A549 (cell line): ENCODE measurements around the gene LRATD1. TPM values are rescaled to one million over a fixed set of nuclear protein-coding genes. Genes with fewer than 3 reads are reported as not detected.

Source experiments
- ATAC-seq, 2 experiments: fragments of 200-7000 bp in 1 of 2; fragments of >200 bp in 1 of 2; cut with Nextera tagmentation in 1 of 2; cut with Tn5 transposase in 1 of 2; 3 replicates each; pipeline versions ENCODE4 v1.8.0 to v1.9.1; 2018 to 2020; ENCODE audit warnings: mild to moderate bottlenecking in 1 of 2, moderate library complexity in 1 of 2
- CTCF ChIA-PET: fragments of 300-600 bp; sonication (Branson Sonifier 250); formaldehyde crosslinking; extraction: SDS; loops from one replicate; lab custom pipeline; 2021; ENCODE audit warnings: antibody characterized with exemption, inconsistent platforms; lab: Yijun Ruan, JAX
- POLR2A ChIA-PET: fragments of 350-600 bp; formaldehyde crosslinking; extraction: SDS; loops from one replicate; lab custom pipeline; 2021; ENCODE audit warnings: antibody characterized with exemption, inconsistent platforms; lab: Yijun Ruan, JAX
- DNase-seq, 2 experiments: peaks; one replicate each; pipeline versions ENCODE4 v3.0.0 to v3.0.0-alpha.2; 2011 to 2016; ENCODE audit warnings: low read depth in 1 of 2, low spot score in 1 of 2
- FAIRE-seq: peaks from 2 replicates; lab custom pipeline; 2011; peaks lifted over from hg19 to GRCh38; lab: Jason Lieb, UNC
- H3K27ac ChIP-seq, 2 experiments: fragments of >200 bp; sonication (Bioruptor Twin); formaldehyde crosslinking; 3 replicates each; pipeline ENCODE4 v1.5.1; 2016 to 2017
- H3K4me1 ChIP-seq: fragments of >200 bp; sonication (Bioruptor Twin); formaldehyde crosslinking; 3 replicates; pipeline ENCODE4 v1.6.1; 2016
- H3K4me2 ChIP-seq: fragments of >200 bp; sonication (Bioruptor Twin); formaldehyde crosslinking; 3 replicates; pipeline ENCODE4 v1.6.1; 2016
- H3K4me3 ChIP-seq: fragments of >200 bp; sonication (Bioruptor Twin); formaldehyde crosslinking; 3 replicates; pipeline ENCODE4 v1.5.1; 2016
- H3K9me3 ChIP-seq: fragments of >200 bp; sonication (Bioruptor Twin); formaldehyde crosslinking; 3 replicates; pipeline ENCODE4 v1.6.1; 2016
- CBX8 ChIP-seq: fragments of 200-600 bp; sonication (generic); IDR thresholded peaks from 2 replicates; pipeline ENCODE4 v1.6.1; 2016
- E2F6 ChIP-seq: IDR thresholded peaks from 2 replicates; pipeline ENCODE4 v1.6.1; 2012; ENCODE audit warnings: low read depth, borderline replicate concordance
- HDAC2 ChIP-seq: fragments of 200-600 bp; sonication (generic); IDR thresholded peaks from 2 replicates; pipeline ENCODE4 v1.6.1; 2016
- HOXA7 ChIP-seq: fragments of 250-450 bp; sonication (Bioruptor Pico); IDR thresholded peaks from 2 replicates; pipeline ENCODE4 v1.5.0; 2020; ENCODE audit warnings: mild to moderate bottlenecking, moderate library complexity
- JUNB ChIP-seq: fragments of >200 bp; sonication (Bioruptor Twin); formaldehyde crosslinking; IDR thresholded peaks from 2 replicates; pipeline ENCODE4 v1.6.1; 2016
- KDM5A ChIP-seq: fragments of 200-600 bp; sonication (generic); IDR thresholded peaks from 2 replicates; pipeline ENCODE4 v1.6.1; 2016; ENCODE audit warnings: antibody characterized with exemption, mild to moderate bottlenecking
- MAFK ChIP-seq: fragments of 450-650 bp; IDR thresholded peaks from 2 replicates; pipeline ENCODE4 v1.6.1; 2014; ENCODE audit not compliant: partially characterized antibody
- MAZ ChIP-seq: fragments of 150-350 bp; IDR thresholded peaks from 2 replicates; pipeline ENCODE4 v1.6.1; 2014; ENCODE audit warnings: antibody characterized with exemption, low read depth, low read length, borderline replicate concordance
- POLR2AphosphoS2 ChIP-seq: conservative IDR thresholded peaks from 2 replicates; pipeline ENCODE4 v1.6.1; 2012; ENCODE audit warnings: low read length, improper control_type of control experiment, inconsistent platforms
- RFX5 ChIP-seq: fragments of 450-650 bp; IDR thresholded peaks from 2 replicates; pipeline ENCODE4 v1.7.1; 2014; ENCODE audit warnings: antibody characterized with exemption, mild to moderate bottlenecking, moderate library complexity
- RNF2 ChIP-seq: fragments of 200-600 bp; sonication (generic); IDR thresholded peaks from 2 replicates; pipeline ENCODE4 v1.6.1; 2016; ENCODE audit warnings: low read depth, mild to moderate bottlenecking, antibody characterized with exemption, moderate library complexity, borderline replicate concordance
- SREBF2 ChIP-seq: fragments of 450-650 bp; IDR thresholded peaks from 2 replicates; pipeline ENCODE4 v1.6.1; 2014; ENCODE audit warnings: mild to moderate bottlenecking, moderate library complexity
- ZC3H11A ChIP-seq: fragments of 450-650 bp; IDR thresholded peaks from 2 replicates; pipeline ENCODE4 v1.6.1; 2014; ENCODE audit warnings: antibody characterized with exemption, mild to moderate bottlenecking
- ZSCAN20 ChIP-seq: fragments of 250-450 bp; sonication (Bioruptor Pico); IDR thresholded peaks from 2 replicates; pipeline ENCODE4 v1.8.0; 2022; ENCODE audit warnings: mild to moderate bottlenecking, moderate library complexity
- WGBS: methylation state at CpG from one replicate; pipeline ENCODE4 v1.1.6; 2017; ENCODE audit errors: missing lambda C conversion rate; 5-methylcytosine and 5-hydroxymethylcytosine counted together
- polyA plus RNA-seq, 4 experiments: library from polyadenylated mRNA; depleted of rRNA in 3 of 4; stranded (reverse); fragments of >200 nt; fragmentation: RNase III in 1 of 4; extraction: RNeasy Plus Mini Kit Qiagen cat#74134 plus additional on column Dnase treatment in 1 of 4; gene quantifications; 2 replicates in 3 of 4; 3 replicates in 1 of 4; pipeline ENCODE4 v1.2.3, GENCODE V29; 2011 to 2017
- TF ChIP-seq, protein P1 (sequence below): fragments of >200 bp; sonication (Bioruptor Twin); formaldehyde crosslinking; IDR thresholded peaks from 3 replicates; pipeline ENCODE4 v1.5.1; 2016
- TF ChIP-seq, protein P2 (sequence below): fragments of 150-350 bp; IDR thresholded peaks from 2 replicates; pipeline ENCODE4 v1.6.1; 2014; ENCODE audit warnings: low read depth, mild to moderate bottlenecking, low read length
- TF ChIP-seq, protein P3 (sequence below): fragments of >200 bp; sonication (Bioruptor Twin); formaldehyde crosslinking; IDR thresholded peaks from 3 replicates; pipeline ENCODE4 v1.6.1; 2016
- TF ChIP-seq, protein P4 (sequence below): fragments of >200 bp; sonication (Bioruptor Twin); formaldehyde crosslinking; IDR thresholded peaks from 2 replicates; pipeline ENCODE4 v1.6.1; 2016

Gene LRATD1
- polyA plus RNA-seq, 2 of the 4 experiments (the other 2 are of a cell fraction), result 0.05 TPM; not detected in 1

DNA sequence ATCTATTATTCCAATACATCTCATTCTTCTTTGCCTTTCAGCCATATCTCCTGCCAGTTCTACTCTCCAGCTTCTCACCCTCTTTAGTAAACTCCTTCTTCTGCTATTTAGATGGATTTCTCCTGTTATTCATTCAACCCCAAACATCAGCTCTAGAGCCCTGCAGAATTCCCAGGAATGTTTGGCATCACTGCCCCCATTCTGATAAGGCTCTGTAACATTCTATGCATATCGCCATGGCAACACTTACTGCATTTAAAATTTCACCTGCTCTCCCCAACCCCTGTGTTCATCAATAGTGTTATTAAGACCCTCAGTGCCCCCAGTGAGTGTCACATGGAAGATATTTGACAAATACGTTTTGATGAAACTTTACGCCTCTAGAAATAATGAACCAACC is 28.6 kb downstream of the LRATD1 start:
- CTCF ChIA-PET, result no interaction called here
- Histone ChIP-seq H3K4me2 (no peak overlapping the region), H3K4me3 (no peak overlapping the region), H3K4me1 (no peaks in the 10 kb centered on the region), H3K9me3 (no peaks in the 10 kb centered on the region), H3K27ac (no peak overlapping the region)
- DNase-seq (no peak), ATAC-seq (no peak), FAIRE-seq (no peak)
- POLR2A ChIA-PET, result no interaction called here
- 5% methylated on average over 3 of the region's 3 CpGs for WGBS
- TF ChIP-seq HDAC2, result no peak
- no peak for TF ChIP-seq SREBF2
- no peak for TF ChIP-seq RNF2
- TF ChIP-seq, protein P1, sequence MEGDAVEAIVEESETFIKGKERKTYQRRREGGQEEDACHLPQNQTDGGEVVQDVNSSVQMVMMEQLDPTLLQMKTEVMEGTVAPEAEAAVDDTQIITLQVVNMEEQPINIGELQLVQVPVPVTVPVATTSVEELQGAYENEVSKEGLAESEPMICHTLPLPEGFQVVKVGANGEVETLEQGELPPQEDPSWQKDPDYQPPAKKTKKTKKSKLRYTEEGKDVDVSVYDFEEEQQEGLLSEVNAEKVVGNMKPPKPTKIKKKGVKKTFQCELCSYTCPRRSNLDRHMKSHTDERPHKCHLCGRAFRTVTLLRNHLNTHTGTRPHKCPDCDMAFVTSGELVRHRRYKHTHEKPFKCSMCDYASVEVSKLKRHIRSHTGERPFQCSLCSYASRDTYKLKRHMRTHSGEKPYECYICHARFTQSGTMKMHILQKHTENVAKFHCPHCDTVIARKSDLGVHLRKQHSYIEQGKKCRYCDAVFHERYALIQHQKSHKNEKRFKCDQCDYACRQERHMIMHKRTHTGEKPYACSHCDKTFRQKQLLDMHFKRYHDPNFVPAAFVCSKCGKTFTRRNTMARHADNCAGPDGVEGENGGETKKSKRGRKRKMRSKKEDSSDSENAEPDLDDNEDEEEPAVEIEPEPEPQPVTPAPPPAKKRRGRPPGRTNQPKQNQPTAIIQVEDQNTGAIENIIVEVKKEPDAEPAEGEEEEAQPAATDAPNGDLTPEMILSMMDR, result no peak
- no peak for TF ChIP-seq KDM5A
- TF ChIP-seq, all 56 proteins: peak for 0

GRCh38 chr2:14673351-14673875 is 40.9 kb downstream of the LRATD1 start:
- FAIRE-seq (no peak), DNase-seq (no peak), ATAC-seq (no peak)
- POLR2A ChIA-PET, result no interaction called here
- Histone ChIP-seq H3K9me3 (no peaks in the 10 kb centered on the region), H3K27ac (no peak overlapping the region), H3K4me3 (no peak overlapping the region), H3K4me2 (no peak overlapping the region), H3K4me1 (no peaks in the 10 kb centered on the region)
- CTCF ChIA-PET, result interaction anchor here (2.4 kb wide), 1 partner anchor 11 kb away, joined by 6 read pairs; no protein-coding TSS in a partner anchor
- 19% methylated on average over 8 of the region's 8 CpGs for WGBS
- TF ChIP-seq MAZ (no peak), JUNB (no peak)

DNA sequence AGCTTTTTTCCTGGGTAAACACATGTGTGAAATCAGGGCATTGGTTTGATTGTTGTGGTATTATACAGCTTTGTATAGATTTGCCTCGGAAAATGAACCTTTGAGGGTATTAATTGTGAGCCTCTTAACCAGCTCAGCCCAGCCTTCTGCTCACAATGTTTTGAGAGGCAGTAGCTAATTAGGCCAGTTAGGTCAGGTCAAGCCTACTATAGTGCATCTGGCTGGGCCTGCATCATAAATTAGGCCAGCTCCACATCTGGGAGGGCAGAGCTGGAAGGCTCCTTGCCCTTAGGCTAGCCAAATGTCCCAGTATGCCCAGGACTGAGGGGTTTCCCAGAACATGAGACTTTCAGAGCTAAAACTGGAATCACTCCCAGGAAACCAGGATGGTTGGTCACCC is 43.0 kb downstream of the LRATD1 start:
- ATAC-seq (no peak), DNase-seq (no peak), FAIRE-seq (no peak)
- WGBS, result 0% methylated on average over 1 of the region's 1 CpG
- no peak for TF ChIP-seq CBX8
- no peak for TF ChIP-seq HOXA7 (CRISPR knock-in tag)
- no peak for TF ChIP-seq ZC3H11A
- TF ChIP-seq MAFK, result no peak
- no peak for TF ChIP-seq RNF2
- TF ChIP-seq, protein P1, result no peak
- no peak for TF ChIP-seq ZSCAN20 (CRISPR knock-in tag)
- TF ChIP-seq, protein P2, sequence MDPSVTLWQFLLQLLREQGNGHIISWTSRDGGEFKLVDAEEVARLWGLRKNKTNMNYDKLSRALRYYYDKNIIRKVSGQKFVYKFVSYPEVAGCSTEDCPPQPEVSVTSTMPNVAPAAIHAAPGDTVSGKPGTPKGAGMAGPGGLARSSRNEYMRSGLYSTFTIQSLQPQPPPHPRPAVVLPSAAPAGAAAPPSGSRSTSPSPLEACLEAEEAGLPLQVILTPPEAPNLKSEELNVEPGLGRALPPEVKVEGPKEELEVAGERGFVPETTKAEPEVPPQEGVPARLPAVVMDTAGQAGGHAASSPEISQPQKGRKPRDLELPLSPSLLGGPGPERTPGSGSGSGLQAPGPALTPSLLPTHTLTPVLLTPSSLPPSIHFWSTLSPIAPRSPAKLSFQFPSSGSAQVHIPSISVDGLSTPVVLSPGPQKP, result no peak
- no peak overlapping the region for H3K4me2 ChIP-seq
- ChIA-PET CTCF (interaction anchor here (0.5 to 1.7 kb wide), 2 partner anchors 13 to 298 kb away, joined by 3 to 4 read pairs; no protein-coding TSS in a partner anchor), POLR2A (no interaction called here)
- H3K9me3 ChIP-seq, result no peaks in the 10 kb centered on the region
- H3K4me3 ChIP-seq, result no peak overlapping the region
- no peaks in the 10 kb centered on the region for H3K4me1 ChIP-seq
- H3K27ac ChIP-seq, result no peak overlapping the region

GRCh38 chr2:14676371-14676770 is 43.9 kb downstream of the LRATD1 start:
- CTCF ChIA-PET, result interaction anchor here (1.7 kb wide), 1 partner anchor 12 kb away, joined by 4 read pairs; no protein-coding TSS in a partner anchor
- DNase-seq, result no peak
- no peak for ATAC-seq
- Histone ChIP-seq H3K4me1 (no peaks in the 10 kb centered on the region), H3K9me3 (no peaks in the 10 kb centered on the region), H3K27ac (no peak overlapping the region), H3K4me2 (no peak overlapping the region), H3K4me3 (no peak overlapping the region)
- no peak for FAIRE-seq
- POLR2A ChIA-PET, result no interaction called here
- TF ChIP-seq HOXA7 (CRISPR knock-in tag) (no peak), MAFK (no peak), RFX5 (no peak), KDM5A (no peak), POLR2AphosphoS2 (no peak), E2F6 (no peak), JUNB (no peak)
- TF ChIP-seq, protein P3, sequence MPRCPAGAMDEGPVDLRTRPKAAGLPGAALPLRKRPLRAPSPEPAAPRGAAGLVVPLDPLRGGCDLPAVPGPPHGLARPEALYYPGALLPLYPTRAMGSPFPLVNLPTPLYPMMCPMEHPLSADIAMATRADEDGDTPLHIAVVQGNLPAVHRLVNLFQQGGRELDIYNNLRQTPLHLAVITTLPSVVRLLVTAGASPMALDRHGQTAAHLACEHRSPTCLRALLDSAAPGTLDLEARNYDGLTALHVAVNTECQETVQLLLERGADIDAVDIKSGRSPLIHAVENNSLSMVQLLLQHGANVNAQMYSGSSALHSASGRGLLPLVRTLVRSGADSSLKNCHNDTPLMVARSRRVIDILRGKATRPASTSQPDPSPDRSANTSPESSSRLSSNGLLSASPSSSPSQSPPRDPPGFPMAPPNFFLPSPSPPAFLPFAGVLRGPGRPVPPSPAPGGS, result no peak
- TF ChIP-seq, protein P2, result no peak
- TF ChIP-seq, protein P4, sequence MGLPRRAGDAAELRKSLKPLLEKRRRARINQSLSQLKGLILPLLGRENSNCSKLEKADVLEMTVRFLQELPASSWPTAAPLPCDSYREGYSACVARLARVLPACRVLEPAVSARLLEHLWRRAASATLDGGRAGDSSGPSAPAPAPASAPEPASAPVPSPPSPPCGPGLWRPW, result no peak
